IPS-18c (cell line): ENCODE data around the gene KRTAP16-1.

ENCODE experiments used
- H3K4me3 ChIP-seq: 2 replicates; pipeline ENCODE4 v1.7.0; 2013; ENCODE audit warnings: low read depth, mild to moderate bottlenecking, low read length, moderate library complexity; ENCODE audit not compliant: insufficient read depth
- H3K9me3 ChIP-seq: one replicate; pipeline ENCODE4 v1.6.1; 2013; ENCODE audit warnings: mild to moderate bottlenecking, low read length, moderate library complexity; ENCODE audit not compliant: control insufficient read depth, insufficient read depth

Gene KRTAP16-1

GRCh38 chr17:41334385-41335305, 25.5 kb upstream of the KRTAP16-1 start:
- Histone ChIP-seq H3K9me3 (no peaks in the 10 kb centered on the region), H3K4me3 (no peak overlapping the region)

GRCh38 chr17:41333836-41334235, 24.7 kb upstream of the KRTAP16-1 start:
- Histone ChIP-seq H3K9me3 (no peaks in the 10 kb centered on the region), H3K4me3 (no peak overlapping the region)

DNA sequence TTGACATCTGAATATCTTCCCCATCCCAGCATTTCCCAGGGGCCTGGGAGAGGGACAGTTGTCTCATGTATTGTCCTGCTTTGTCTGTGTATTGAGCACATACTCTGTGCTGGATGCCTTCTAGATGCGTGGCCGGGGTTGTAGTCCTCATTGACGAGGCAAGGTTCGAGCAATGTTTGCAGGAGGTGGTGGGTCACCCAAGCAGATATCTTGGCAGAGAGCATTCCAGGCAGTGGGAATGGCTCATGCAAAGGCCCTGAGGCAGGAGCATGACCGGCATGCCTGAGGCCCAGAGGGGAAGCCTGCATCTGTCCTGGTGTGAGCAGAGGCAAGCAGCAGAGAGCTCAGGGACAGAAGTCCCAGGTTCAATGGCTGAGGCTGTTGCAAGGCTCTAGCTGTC, 24.0 kb upstream of the KRTAP16-1 start:
- no peak overlapping the region for H3K4me3 ChIP-seq
- no peaks in the 10 kb centered on the region for H3K9me3 ChIP-seq

GRCh38 chr17:41332239-41332638, 23.1 kb upstream of the KRTAP16-1 start:
- no peaks in the 10 kb centered on the region for H3K9me3 ChIP-seq
- no peak overlapping the region for H3K4me3 ChIP-seq

GRCh38 chr17:41331606-41332005, 22.5 kb upstream of the KRTAP16-1 start:
- H3K9me3 ChIP-seq, result no peaks in the 10 kb centered on the region
- no peak overlapping the region for H3K4me3 ChIP-seq

DNA sequence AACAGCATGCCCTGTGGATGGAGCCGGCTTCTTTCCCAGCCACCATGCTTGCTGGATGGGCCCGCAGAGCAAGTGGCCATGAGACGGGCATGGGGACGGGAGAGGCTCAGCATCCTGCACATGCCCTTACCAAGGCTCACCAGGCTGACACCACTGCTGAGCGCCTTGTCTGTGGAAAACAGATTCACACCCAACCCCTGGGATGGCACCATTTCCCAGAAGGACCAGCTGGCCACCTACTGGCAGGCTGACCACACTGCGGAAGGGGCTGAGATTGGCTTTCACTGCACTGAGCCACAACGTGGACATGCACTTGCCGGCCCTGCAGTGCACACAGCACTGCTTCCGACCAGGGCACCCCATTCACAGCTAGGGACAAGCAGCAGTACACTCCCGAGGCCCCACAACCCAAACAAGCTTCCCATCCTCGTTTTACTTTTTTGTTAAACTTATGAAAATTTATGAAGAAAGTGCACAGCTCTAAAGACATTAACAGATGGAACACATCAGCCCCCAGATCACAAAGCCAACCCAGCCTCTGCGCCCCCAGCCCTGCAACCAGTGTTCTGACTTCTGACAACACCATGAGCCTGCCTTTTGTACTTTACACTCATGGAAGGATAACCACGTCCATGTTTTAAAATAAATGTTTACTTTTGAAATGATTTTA, 20.3 kb upstream of the KRTAP16-1 start:
- Histone ChIP-seq H3K9me3 (no peaks in the 10 kb centered on the region), H3K4me3 (no peak overlapping the region)

GRCh38 chr17:41328207-41328606, 19.1 kb upstream of the KRTAP16-1 start:
- Histone ChIP-seq H3K4me3 (no peak overlapping the region), H3K9me3 (no peaks in the 10 kb centered on the region)

DNA sequence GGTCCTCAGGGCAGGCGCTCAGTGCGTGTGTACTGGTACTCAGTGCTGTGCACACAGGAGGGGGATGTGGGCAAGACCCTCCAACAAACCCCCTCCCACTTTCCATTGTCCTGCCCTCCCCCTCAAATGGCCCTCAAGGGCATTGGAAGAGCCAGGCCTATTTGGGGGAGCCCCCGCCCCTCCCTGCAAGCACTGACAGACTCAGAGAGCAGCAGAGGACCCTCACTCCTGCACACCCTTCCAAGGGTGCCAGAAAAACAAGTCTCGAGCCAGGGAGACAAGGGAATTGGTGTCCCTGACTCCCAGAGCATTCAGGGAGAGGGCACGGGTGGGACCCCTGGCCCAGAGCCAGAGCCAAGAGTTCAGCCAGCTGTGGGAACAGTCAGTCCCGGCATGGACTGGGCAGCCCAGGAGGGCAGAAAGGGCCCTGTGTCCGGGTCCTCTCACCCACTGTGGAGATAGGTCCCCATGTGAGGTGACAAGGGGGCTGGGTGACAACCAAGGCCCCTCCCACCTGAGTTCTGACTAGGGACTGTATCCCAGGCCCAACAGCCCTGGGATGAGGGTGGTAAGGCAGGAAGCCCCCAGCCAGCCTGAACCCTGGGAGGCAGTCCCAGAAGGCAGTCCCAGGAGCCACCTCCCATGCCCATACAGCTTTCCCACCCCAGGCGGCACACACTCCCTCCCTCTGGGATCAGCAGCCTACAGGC, 18.5 kb upstream of the KRTAP16-1 start:
- H3K4me3 ChIP-seq, result no peak overlapping the region
- H3K9me3 ChIP-seq, result no peaks in the 10 kb centered on the region

DNA sequence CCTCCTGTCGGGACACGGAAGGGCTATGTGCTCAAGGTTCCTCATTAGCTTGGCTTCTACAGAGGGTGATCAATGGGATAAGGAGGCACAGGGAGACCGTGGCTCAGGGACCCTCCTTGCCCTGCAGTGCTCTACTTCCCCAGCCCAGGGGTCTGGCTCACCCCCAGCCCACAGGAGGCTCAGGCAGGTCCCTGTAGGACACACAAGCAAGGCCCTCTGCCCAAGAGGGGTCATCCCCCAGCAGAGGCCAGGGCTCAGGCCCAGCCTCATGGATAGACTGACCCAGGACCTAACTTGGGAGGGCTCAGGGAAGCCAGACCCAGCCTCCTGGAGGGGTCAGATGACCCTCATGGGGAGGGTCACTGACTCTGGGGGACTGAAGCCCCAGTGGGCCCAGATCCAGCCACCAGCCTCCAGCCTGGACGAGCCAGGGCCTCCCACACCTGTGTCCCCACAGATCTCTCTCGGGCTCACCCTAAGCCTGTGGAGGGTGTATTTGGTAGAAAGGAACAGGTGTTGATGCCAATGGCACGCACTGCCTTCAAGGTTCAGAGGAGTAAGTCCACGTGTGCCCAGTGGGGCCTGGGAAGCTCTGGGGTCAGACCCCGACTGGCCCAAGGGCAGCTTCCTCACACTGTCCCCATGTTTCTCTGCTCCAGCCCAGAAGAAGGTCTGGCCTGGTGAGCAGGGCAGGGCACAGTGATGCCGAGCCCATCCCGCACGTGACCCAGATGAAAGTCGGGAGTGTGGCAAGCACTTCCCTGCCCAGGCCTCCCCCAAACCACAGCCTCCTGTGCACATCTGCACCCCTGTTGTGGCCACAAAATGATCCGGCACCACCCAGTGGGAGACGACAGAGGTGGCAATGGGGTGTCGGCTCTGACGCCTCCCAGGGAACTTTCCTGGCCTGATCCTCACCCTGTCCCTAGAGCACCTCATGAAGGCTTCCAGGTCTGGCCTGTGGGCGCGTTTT, 17.4 kb upstream of the KRTAP16-1 start:
- Histone ChIP-seq H3K4me3 (no peak overlapping the region), H3K9me3 (no peaks in the 10 kb centered on the region)

GRCh38 chr17:41325611-41326010, 16.5 kb upstream of the KRTAP16-1 start:
- H3K4me3 ChIP-seq, result no peak overlapping the region
- no peaks in the 10 kb centered on the region for H3K9me3 ChIP-seq

GRCh38 chr17:41325126-41325525, 16.0 kb upstream of the KRTAP16-1 start:
- Histone ChIP-seq H3K9me3 (no peaks in the 10 kb centered on the region), H3K4me3 (no peak overlapping the region)

DNA sequence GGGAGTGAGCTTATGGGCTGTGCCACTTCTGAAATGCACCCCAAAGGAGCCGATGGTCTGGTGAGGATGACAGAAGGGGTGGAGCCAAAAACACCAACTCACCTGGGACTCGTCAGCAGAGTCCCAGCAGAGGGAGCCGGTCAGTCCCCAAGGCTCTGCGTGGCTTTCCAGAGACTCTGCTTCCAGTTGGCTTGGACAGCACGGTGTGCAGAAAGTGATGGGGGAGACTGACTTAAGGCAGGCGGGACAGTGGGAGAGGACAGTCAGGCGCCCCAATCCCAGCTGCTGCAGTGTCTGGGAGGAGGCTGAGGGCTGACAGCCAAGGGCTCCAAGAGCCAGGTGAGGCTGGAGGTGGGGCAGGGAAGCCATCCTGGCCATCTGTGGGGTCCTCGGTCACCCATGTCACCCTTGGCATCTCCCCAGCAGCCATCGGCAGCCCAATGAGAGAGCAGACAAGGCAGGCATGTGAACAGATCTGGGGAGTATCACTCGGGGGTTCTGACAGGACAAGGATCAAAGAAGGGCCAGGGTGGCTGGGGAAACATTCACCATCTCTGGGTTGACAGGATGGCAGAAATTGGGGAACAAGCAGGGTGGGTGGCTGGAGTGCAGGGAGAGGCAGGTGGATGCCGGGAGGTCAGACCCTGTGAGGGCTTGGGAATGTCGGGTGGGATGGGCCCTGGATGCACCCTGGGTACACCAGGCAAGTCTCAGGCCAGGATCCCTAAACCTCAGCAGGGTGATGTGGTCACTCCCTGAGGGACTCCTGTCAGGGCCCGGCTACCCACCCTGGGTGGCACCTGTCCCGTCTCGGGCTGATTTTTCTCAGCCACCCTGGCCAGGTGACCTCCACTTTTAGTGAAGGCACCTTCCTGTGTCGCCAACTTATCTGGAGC, 15.3 kb upstream of the KRTAP16-1 start:
- H3K4me3 ChIP-seq, result no peak overlapping the region
- no peaks in the 10 kb centered on the region for H3K9me3 ChIP-seq

DNA sequence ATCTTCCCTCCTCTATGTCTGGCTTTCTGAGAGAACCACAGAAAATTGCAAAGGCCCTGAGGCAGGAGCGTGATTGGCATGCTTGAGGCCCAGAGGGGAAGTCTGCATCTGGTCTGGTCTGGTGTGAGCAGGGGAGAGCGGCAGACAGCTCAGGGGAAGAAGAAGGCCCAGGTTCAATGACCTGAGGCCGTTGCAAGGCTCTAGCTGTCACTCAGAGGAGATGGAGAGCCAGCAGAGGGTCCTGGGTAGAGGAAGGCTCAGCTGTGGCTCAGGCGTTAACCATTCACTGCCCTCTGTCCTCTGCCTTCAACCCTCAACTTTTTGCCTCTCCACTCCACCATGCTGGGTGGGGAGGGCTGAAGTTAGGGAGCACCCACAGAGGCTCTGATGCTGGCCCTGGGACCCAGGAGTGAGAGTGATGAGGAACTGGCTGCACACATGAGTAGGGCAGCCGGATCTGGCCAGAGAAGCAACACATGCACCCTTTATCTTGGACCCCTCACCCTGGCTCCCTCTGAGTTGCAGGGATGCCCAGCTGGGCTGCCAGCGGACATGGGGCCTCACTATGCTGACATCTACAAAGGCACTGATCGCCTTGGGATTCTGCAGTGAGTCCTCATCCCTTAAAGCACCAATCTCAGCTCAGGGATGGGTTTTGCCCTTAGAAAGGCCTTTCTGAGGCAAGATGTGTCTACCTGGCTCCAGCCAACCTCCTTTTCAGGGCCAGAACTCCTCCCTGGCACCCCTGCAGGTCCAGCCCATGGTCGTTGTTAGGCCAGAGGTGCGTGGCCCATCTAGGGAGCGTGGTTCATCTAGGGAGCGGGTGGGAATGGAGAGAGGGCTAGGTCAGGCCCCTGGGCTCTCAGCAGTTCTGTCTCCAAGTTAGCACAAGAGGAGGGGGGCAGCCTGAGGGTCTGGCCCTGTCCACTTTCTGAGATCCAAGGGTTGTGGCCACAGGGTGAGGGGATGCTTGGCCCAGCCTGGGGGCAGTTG, 14.1 kb upstream of the KRTAP16-1 start:
- no peak overlapping the region for H3K4me3 ChIP-seq
- H3K9me3 ChIP-seq, result no peaks in the 10 kb centered on the region

GRCh38 chr17:41322094-41322902, 13.2 kb upstream of the KRTAP16-1 start:
- Histone ChIP-seq H3K9me3 (no peaks in the 10 kb centered on the region), H3K4me3 (no peak overlapping the region)
